SHP77 (cell line): ENCODE measurements around the gene KRTAP4-7.
"Not testable (repeated sequence)": the region's sequence is repeated elsewhere in the genome, so short reads cannot be mapped to it uniquely, and the experiment has no call there.

Source experiments
- DNase-seq, 2 experiments: peaks; one replicate each; lab custom pipeline; 2025; lab: John Stamatoyannopoulos, UW

KRTAP4-7 gene

DNA sequence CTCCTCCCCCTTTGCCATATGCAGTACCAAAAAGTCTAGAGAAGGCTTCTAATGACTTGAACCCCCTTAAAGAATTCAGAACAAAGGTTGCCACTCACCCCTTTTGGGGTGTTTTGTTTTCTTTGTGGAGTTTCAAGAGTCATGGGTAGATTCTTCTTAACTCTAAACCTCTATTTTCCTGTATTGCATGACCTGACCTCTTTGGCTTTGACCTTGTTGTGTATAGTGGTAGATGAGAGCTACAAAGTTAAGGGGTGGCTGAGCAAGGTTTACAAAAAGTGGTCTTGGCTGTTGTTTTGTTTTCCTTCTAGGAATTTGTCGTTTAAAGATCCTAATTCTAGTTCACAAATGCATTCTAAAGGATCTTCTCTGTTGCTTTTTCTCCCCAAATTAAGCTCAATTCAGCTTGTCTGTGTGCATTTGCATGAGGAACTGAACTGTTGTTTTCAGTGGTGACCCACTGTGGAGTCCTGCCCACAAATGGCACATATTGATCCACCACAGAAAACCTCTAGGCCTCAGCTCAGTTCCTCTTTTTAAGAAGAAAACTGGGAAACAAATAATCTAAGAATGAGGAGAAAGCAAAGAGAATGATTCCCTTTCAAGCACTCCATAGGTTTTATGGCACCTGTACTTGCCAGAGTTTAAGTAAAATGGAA lies 24.9 kb downstream of the KRTAP4-7 start:
- DNase-seq: not testable (repeated sequence)

DNA sequence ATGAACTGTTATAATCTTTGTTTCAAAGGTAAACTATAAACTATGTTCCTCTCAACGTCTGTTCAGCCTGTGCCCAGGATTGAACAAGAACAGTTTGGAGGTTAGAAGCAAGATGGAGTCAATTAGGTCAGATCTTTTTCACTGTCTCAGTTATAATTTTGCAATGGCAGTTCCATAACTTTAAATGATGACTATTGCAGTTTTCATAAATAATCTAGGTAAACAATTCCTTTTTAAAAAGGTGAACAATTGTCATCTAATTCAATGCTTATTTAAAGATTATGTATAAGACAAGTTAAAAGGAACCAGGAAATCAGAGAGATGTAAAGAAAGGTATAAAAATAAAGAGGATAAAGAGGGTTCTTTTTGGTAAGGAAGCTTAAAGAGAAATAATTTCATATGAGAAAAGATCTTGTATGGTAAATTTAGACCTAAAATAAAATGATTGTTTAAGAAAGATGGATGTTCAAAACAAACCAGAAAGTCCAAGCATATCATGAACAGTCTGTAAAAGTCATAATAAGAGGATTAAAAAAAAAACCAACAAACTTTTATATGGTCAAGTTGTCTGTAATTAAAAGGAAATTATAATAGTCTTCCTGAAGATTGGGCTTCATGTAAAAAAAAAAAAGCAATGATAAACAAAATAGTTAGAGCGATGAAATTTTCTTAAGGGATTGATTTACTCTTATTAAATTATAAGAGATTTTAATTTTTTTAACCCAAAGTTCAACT lies 27.4 kb downstream of the KRTAP4-7 start:
- no peak for DNase-seq

DNA sequence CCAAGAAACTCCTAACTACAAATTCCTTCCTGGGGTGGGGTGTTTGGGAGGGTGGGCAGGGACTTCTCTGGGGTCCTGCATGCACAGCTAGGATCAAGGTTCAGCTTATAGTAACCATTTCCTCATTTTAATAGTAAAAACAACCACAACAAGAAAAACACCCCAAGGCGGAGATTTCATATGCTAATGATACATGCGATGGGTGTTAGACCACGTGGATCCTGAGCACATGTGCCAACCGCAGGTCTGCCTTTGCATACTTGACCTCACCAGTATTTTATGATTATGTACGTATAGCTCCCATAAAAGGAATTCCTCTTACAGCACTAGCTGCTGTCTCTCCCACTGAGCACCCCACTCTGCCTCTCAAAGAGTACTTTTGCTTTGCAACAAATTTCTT lies 32.3 kb downstream of the KRTAP4-7 start:
- DNase-seq: no peak

DNA sequence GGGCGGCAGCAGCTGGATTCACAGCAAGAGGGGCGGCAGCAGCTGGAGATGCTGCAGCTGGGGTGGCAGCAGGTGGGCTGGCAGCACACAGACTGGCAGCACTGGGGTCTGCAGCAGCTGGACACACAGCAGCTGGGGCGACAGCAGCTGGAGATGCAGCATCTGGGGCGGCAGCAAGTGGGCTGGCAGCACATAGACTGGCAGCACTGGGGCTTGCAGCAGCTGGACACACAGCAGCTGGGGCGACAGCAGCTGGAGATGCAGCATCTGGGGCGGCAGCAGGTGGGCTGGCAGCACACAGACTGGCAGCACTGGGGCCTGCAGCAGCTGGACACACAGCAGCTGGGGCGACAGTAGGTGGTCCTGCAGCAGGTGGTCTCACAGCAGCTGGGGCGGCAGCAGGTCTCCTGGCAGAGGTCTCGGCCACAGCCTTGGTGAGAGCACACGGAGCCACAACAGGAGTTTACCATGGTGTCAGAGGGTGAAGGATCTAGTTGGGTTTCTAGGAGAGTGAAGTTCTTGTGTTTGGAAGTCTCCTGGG lies 34.0 kb downstream of the KRTAP4-7 start, which contains the start of gene KRTAP4-11:
TSS of gene KRTAP4-11 (minus strand) at position 528 of the 541 bp plus-strand sequence. CDS start at position 470, 58 bp downstream.
- DNase-seq: not testable (repeated sequence)

DNA sequence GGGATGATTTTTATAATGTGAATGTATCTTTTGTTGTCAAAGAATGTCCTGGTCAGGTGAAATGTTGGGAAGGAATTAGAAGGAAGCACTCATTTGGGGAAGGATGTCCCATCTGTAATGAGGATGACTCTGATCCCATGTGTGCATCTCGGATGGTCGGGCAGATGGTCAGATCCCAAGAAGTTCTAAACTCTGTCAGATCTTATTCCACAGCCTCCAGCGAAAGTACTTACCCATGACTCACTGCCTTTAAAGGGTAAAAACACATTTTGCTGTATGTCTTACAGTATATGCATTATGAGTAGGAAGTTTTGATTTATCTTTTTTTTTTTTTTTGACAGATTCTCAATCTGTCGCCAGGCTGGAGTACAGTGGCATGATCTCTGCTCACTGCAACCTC lies 34.8 kb downstream of the KRTAP4-7 start:
- DNase-seq: no peak

DNA sequence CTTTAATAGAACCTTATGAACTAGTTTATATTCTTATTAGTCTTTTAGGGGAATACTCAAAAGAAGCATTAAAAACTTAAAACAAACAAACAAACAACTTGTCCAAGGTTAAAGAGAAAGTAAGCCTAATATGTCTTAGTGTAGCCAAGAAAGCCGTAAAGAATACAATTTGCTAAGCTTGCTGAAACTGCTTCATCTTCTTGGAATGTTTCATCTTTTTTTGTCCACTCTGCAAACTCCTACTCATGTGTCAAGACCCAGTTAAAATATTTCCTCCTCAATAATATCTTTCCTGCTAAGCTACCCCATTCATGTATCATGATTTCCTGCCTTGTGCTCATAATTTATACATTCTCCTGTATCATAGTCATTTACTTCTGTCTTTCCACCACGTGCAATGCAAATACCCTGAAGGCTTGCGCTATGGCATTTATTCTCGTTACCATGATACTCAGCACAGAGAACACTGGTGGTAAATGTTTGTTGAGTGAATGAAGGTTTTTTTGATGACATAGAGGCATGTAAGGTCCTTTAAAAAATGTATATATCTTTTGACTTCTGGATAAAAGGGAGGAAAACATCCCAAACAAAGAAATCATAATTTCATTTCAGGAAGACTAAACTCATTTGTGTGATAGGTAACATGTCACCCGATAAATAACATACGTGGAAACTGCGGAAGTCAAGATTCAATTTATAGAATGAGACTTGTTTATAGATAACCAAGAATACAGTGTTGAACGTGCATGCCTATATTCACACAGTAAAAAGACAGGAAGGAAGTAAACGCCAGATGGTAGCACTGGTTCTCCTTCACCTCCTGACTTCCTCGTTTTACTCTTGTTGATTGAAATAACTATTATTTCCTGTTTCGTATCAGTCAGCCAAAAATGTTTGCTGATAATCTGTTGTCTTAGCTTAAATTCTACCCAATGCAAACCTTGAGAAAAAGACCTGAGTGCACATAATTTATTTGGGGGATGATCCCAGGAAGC lies 36.0 kb downstream of the KRTAP4-7 start:
- not testable (repeated sequence) for DNase-seq

DNA sequence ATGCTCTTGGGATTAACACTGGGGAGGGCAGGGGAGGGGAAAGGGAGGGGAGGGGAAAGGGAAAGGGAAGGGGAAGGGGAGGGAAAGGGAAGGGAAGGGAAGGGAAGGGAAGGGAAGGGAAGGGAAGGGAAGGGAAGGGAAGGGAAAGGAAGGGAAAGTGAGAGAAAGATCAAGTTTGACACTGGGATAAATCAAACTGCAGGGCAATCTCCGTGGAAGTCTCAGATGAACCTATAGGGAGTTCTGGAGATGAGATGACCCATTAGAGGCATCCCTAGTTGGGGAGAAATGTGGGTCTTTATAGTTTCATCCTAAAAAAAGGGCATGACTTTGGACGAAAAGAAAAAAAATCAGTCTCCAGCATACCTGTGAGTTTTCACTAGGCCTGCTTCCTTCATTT lies 37.8 kb downstream of the KRTAP4-7 start:
- DNase-seq: no peak

DNA sequence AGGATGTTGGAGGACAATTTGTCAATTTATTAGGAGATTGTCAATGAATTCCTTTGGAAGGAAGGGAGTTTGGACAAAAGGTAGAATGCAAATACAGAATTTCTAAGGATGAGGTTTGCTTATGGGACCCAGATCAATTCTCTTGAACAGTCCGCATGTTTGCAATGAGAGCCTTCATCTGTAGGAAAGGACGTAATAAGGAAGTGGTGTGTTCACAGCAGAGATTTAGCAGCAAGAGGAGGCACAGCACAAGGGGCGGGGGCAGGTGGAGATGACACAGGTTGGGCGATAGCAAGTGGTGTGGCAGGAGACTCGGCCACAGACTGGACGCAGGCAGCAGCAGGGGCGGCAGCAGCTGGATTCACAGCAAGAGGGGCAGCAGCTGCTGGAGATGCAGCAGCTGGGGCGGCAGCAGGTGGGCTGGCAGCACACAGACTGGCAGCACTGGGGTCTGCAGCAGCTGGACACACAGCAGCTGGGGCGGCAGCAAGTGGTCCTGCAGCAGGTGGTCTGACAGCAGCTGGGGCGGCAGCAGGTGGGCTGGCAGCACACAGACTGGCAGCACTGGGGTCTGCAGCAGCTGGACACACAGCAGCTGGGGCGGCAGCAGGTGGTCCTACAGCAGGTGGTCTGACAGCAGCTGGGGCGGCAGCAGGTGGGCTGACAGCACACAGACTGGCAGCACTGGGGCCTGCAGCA lies 39.5 kb downstream of the KRTAP4-7 start:
- DNase-seq: not testable (repeated sequence)

DNA sequence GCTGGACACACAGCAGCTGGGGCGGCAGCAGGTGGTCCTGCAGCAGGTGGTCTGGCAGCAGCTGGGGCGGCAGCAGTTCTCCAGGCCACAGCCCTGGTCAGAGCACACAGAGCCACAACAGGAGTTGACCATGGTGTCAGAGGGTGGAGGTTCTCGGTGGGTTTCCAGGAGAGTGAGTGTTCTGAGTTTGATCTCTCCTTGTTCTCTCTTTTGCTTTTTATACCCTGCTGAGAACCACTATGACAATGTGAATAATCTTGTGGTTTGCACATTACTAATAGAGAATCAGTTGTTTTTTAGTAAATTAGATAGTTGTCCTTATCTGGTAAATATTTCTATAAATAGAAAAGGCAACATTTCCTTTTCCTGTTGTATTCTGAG lies 40.0 kb downstream of the KRTAP4-7 start, which contains the start of gene KRTAP4-12:
TSS of gene KRTAP4-12 (minus strand) at position 192 of the 381 bp plus-strand sequence. CDS start at position 132, 60 bp downstream.
- not testable (repeated sequence) for DNase-seq

DNA sequence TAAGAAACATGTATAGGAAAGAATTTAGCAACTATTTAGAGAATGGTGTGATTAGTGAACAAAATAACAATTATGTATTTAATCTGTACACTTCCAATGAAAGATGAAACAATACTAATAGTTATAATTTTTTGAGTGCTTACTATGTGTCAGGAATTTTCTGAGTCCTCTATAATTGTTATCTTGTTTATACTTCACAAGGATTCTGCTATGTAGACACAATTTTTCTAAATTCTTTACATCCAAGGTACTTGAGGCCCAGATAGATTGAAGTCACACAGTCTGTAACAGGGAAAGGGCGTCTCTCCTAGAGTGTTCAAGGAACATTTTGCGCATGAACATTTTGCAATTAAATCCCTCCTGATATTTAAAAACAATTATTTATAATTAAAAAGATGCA lies 41.1 kb downstream of the KRTAP4-7 start:
- DNase-seq: no peak

DNA sequence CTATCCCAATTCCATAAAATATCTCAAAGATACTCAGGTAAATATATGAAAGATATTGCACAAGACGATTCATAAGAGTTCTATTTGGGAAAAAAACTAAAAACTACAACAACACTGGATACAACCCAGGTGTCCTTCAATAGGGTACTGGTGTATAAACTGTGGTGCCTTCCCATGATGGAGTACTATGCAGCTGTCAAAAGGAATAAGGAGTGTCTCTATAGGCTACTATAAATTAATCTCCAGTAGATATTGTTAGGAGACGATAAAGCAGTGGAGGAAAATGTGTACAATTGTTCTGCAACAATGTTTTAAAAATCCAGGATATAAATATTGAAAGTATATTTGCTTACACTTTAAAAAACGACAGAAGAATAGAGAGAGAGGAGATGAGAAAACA lies 42.5 kb downstream of the KRTAP4-7 start:
- DNase-seq: no peak

DNA sequence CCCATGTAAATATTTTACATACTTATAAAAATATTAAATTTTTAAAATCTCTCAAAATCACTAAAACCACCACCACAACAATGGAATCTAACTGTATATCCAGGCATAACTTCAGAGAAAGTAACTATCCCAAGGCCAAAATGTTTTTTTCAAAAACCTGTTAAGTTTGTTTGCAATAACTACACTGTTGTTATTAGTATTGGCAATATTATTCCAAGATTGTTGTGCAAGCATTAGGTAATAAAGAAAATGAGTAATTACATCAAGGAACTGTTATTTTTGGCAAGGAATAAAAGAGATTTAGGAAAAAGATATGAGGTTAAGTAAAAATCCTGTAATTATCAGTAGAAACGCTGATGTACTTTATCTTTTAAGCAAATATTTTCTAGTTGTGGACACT lies 43.4 kb downstream of the KRTAP4-7 start:
- no peak for DNase-seq

DNA sequence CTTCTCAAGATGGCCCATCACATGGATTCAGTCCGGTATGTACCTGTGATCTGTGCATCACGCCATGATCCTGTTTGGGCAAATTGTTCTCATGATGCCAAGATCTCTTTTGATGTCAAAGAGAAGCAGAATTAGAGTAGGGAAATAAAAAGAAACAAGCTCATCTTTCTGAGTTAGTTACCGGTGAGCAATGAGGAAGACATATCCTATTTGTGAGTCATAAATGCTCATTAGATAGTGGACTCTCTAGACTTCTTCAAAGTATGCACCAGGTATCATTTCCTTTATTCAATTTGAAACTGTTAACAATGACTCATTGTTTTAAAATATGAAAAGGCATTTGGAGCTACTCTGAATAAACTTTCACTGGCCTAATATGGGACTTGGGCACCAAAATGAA lies 48.0 kb downstream of the KRTAP4-7 start:
- no peak for DNase-seq

DNA sequence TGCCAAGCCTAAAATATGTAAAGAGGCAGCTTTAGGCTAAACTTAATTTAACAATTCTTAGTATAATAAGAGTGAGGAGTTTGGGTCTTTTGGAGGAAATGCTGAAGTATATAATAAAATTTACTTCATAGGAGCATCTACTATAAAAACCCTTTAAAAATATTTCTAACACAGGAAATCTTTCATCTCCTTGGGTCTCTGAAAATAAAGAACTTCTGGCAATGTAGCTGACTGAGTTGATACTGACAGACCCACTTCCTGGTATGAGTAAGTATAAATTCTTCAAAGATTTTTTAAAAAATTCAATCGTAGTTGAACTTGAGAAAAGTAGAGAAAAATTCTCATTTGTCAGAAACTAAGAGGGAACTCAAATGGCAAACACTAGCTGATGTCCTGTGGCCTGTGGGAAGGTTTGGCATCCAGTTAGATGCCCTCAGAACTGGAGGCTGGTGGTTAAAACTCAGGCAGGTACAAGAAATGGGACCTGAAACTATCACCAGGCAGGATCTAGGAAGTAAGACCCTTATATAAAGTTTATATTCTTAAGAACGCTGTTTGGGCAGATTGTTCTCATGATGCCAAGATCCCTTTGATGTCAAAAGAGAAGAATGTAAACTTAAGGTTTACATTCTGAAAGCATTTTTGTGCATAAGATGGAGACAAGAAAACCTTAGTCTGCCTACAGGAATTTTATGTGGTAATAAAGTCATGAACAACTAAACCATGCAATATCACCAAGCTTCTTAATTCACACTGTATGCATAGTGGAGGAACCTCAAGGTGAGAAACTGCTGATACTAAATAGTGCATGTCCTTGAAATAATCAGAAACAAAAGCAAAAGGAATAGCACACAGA lies 50.2 kb downstream of the KRTAP4-7 start:
- DNase-seq: no peak
